AG09309 (cell line): ENCODE results near the gene CD200.
A peak's percentile ranks its signal among the peaks of the same experiment; 100 is the strongest.

Experiments
- DNase-seq: peaks from one replicate; pipeline ENCODE4 v3.0.0-alpha.2; 2010; ENCODE audit warnings: low read depth
- H3K4me3 ChIP-seq: 2 replicates; pipeline ENCODE4 v1.5.1; 2011; ENCODE audit warnings: mild to moderate bottlenecking, low read depth, low read length, moderate library complexity; ENCODE audit not compliant: control insufficient read depth
- CTCF ChIP-seq: IDR thresholded peaks from 2 replicates; pipeline ENCODE4 v1.5.1; 2011; ENCODE audit warnings: mild to moderate bottlenecking, low read depth, low read length, inconsistent platforms; ENCODE audit not compliant: insufficient read depth, control insufficient read depth; ENCODE audit errors: missing control alignments

CD200 gene

GRCh38 chr3:112314649-112315048 lies 18.3 kb upstream of the CD200 start:
- H3K4me3 ChIP-seq = no peak overlapping the region
- DNase-seq = no peak
- TF ChIP-seq CTCF = no peak

- H3K4me3 ChIP-seq = no peak overlapping the region
- TF ChIP-seq CTCF = no peak
- no peak for DNase-seq
Measured at GRCh38 chr3:112315791-112316190, 17.2 kb upstream of the CD200 start.

GRCh38 chr3:112319516-112320276 lies 13.3 kb upstream of the CD200 start:
- no peak for DNase-seq
- no peak overlapping the region for H3K4me3 ChIP-seq
- TF ChIP-seq CTCF = no peak

- no peak overlapping the region for H3K4me3 ChIP-seq
- DNase-seq = no peak
- TF ChIP-seq CTCF = no peak
Measured at GRCh38 chr3:112320691-112321090, 12.3 kb upstream of the CD200 start.

GRCh38 chr3:112321867-112322652 lies 10.9 kb upstream of the CD200 start:
- no peak for TF ChIP-seq CTCF
- DNase-seq = no peak
- H3K4me3 ChIP-seq = no peak overlapping the region

- no peak overlapping the region for H3K4me3 ChIP-seq
- peak; percentile 21 for DNase-seq
- TF ChIP-seq CTCF = peak; percentile 63
Measured at GRCh38 chr3:112327371-112327951, 5.5 kb upstream of the CD200 start.
